Activated T-helper 1 cell treated with anti-CD3 and anti-CD28 coated beads, Interleukin-2, amount 50 U/mL, for 16 hours (primary cell): ENCODE results near the gene DHRS2.

Experiments
- DNase-seq, 2 donors: peaks; one replicate each; pipeline ENCODE4 v3.0.0-alpha.2; 2020; ENCODE audit warnings: low read depth in 1 of 2, low spot score in 1 of 2

The DHRS2 gene

DNA sequence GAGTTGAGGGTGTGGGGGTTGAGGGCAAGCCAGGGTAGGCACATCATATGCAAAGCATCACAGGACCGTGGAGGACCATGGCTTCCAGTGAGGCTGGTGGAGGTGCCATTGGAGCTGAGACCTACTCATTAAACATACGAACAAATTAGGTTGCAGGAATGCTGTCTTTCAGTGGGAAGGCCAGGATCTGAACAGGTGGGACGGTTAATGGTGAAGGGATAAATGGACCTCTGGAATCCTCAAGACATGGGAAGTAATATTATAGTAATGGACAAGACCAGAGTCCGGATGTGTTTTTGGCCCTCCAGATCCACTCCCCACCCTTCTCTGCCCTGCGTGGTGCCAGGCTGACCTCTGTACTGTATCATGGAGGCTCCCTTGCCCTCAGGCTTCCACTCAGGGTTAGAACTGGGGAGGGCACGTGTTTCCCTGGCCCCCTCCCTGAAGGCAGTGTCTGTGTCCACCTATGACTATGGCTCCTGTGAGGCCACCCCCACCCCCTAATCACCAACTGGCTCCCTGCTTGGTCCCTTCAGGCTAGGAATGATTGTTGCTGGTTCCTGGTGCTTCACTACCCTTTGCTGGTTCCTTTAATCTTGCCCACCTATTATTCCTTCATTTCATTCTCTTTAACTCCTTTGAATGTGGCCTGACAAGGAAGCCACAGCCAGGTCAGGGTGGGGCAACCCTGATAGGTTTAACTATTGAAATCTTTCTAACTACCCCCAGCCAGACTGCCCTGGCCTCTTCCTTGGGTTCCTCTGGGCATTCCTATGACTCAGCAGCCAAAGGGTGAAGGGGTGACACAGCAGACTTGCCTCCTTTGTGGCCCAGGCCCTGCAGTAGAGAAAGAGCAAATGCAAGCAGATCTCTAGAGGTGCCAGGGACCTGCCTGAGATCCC is 10.7 kb downstream of the DHRS2 start:
- DNase-seq, result no peak

GRCh38 chr14:23647619-23648018 is 11.5 kb downstream of the DHRS2 start:
- no peak for DNase-seq

- no peak for DNase-seq
Observed at GRCh38 chr14:23648764-23649460, 12.7 kb downstream of the DHRS2 start.

DNA sequence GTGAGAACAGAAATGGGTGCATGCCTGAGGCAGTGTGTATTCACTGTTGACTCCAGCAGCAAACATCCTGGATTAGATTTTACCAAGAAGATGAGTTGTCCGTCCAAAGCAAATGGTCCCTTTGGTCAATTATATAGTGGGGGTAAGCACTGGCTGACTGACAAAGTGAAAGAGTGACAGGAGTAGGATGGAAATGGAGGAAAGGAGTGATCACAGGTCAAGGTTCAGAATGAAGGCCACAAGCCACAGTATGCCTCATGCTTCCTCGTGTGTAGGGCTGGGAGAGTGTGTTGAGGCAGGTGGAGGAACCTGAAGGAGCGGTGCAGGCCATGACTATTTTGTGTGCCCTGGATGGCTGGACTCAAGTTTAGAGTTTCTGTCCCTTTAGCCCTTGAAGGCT is 14.3 kb downstream of the DHRS2 start:
- DNase-seq, result no peak

DNA sequence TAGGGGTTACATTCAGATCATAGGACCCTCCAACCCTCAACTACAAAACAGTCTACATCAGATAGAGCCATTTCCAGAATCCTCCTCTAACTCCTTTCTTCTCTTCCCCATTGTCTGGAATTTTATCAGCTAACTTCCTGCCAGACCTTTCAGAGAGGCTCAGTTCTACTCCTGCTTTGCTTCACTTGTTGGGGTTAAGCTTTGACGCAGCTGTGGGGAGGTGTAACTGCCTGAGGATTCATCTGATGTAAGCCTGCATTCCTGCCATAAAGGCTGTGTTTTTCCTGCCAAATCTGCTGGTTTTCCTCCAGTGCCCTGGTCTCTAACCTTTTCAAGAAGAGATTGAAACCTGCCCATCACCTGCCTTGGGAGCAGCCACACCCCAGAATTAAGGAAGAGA is 16.9 kb downstream of the DHRS2 start:
- no peak for DNase-seq

GRCh38 chr14:23654231-23654630 is 18.1 kb downstream of the DHRS2 start:
- no peak for DNase-seq

GRCh38 chr14:23657959-23658470 is 21.9 kb downstream of the DHRS2 start:
- no peak for DNase-seq

DNA sequence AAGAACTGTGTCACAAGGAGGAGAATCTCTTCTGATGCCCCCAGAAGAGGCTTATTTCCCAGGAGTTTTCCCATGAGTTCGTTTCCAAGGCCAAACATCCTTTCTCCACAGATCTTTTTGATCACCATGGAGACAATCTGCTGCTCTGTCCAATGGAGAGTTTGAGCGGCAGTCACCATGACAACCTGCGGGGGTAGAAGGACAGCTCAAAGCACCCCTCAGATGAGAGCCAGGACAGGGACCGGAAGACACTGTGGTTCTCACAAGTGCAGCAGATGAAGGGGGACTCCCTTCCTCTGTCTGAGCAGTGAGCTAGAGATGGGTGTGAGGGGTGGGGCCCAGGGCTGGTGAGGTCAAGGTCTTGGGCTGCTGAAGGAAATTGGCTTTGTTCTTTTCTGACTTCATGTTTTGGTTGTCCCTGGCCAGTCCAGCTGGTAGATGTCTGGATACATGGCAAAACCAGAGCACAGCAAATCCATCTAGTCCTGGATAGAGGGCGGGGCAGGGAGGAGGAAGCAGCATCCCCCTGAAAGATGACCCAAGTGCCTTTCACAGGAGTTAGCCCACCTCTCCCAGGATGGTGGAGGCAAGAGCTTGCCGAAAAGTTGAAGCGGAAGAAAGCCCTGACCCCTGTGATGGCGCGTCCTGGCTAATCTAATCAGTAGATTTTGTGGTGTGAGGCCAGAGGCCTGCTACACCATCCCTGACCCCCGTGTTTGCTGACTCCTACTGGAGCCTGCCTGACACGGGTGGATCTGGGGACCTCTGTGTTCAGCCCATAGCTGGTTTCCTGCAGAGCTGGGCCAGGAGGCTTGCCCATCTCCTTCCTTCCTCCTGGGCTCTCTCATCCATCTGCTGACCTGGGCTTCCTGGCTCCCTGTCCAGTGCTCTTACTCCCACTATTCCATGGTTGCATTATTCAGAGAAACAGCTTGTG is 24.4 kb downstream of the DHRS2 start:
- no peak for DNase-seq

GRCh38 chr14:23661542-23661941 is 25.4 kb downstream of the DHRS2 start:
- DNase-seq, result no peak

- no peak for DNase-seq
Observed at GRCh38 chr14:23663127-23663526, 27.0 kb downstream of the DHRS2 start.

DNA sequence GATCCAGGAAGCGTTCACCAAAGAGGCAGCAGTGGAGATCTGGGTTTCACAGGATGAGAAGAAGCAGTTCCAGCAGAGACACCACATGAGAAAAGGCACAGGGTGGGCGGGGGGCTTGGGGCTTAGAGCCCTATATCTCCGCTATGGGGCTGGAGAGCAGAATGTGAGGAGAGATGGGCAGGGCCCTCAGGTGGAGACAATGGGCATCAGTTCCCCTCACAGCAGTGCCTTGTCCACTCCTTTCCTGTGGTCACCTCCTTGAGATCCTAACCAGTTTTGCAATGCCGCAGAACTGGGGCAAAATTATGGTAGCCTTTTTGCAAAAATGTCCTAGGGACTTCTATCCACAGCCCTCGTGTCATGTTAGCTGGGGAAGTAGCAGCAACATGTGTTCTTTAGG is 27.5 kb downstream of the DHRS2 start:
- DNase-seq, result no peak

DNA sequence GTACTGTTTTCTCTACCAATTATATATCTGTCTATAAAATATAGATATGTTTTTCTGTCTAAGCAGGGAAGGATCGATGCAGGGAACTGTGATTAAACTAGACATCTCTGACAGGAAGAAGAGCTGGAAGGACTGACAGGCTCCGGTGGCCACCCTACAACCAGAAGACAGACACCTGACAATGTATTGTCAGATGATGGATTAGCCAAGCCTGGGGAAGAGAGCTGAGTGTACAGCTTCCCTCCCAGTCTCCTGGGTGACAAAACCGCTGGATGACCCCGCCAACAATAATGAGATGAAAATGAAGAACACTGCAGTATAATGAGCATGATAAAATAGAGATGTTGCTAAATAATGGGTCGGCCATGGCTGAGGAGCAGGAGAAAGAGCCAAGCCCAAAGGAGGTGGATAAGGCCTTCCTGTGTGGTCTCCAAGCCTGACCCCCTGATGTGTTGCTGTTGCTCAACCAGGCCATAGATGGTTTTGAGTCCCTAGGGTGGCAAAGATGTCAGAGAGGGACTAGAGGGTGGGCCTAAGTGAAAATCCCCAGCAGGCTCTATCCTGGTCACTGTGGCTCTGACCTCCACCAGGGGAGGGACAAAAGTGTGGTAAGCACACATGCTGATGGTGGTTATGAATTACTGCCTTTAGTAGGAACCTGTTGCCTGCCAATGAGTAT is 28.2 kb downstream of the DHRS2 start:
- no peak for DNase-seq

DNA sequence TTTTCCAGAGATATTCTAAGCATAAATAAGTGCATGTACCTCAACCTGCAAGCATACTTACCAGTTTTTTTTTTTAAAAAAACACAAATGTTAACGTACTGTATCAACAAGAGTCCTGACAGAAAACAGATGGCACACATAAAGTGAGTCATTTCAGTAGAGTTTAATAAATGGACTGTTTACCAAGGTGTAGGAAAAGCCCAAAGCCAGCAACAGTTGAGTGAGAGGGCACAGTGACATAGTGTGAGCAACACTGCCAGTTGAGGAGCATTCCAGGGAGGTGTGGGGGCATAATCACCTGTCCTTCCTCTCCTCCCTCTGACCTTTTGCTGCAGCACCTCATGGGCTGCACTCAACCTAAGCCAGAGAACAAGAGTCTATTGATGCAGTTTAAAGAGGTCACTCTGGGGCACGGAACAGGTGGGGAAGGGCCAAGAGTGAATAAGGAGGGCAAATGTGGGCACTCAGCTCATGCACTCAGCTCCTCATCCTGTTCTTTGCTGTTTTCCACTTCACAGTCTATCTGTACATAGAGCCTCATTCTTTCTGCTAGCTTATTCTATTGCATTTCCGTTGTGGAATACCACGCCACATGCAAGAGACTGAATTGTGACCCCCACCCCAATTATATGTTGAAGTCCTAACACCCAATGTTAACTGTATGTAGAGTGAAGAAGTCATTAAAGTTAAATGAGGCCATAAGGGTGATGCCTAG is 29.3 kb downstream of the DHRS2 start:
- DNase-seq, result no peak

GRCh38 chr14:23667134-23667533 is 31.0 kb downstream of the DHRS2 start:
- no peak for DNase-seq

DNA sequence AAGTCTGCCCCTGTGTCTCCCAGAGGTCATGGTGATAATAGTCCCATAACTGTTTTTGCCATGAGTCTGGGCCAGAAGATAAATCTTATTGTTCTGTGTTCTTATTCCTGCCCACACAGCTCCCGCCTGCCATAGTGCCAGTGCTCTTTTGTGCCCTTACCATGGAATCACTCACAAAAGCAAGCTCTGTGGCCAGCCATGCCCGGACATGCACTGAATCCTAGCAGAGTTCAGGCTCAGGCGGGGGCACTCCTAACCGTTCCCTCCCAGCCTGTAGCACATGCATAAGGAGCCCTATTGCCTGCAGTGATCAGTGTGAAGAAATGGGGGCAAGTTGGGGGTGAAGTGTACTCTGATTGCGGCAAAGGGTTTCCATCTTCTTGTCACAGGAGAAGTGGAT is 33.3 kb downstream of the DHRS2 start:
- no peak for DNase-seq

GRCh38 chr14:23670481-23670880 is 34.3 kb downstream of the DHRS2 start:
- no peak for DNase-seq

- DNase-seq, result no peak
Observed at GRCh38 chr14:23672200-23672599, 36.0 kb downstream of the DHRS2 start.

- no peak for DNase-seq
Observed at GRCh38 chr14:23675337-23675736, 39.2 kb downstream of the DHRS2 start.

GRCh38 chr14:23675906-23676305 is 39.7 kb downstream of the DHRS2 start:
- no peak for DNase-seq

- no peak for DNase-seq
Observed at GRCh38 chr14:23681337-23681736, 45.2 kb downstream of the DHRS2 start.
